GM18870 (cell line): ENCODE data around the gene KPTN.
"Not testable (repeated sequence)": the region's sequence is repeated elsewhere in the genome, so short reads cannot be mapped to it uniquely, and the experiment has no call there.

ENCODE experiments used
- ATAC-seq: cut with Tn5 transposase; IDR thresholded peaks from one replicate; pipeline ENCODE4 v1.9.1; 2021; ENCODE audit warnings: moderate library complexity; ENCODE audit not compliant: unreplicated experiment

The KPTN gene

GRCh38 chr19:47492137-47492533 is 8.1 kb upstream of the KPTN start:
- ATAC-seq: no peak

- ATAC-seq: no peak
These were observed 7.5 kb upstream of the KPTN start for GRCh38 chr19:47491358-47492136.

GRCh38 chr19:47490847-47491246 is 6.8 kb upstream of the KPTN start:
- ATAC-seq: no peak

GRCh38 chr19:47490031-47490430 is 6.0 kb upstream of the KPTN start:
- ATAC-seq: no peak

- no peak for ATAC-seq
These were observed 5.3 kb upstream of the KPTN start for GRCh38 chr19:47489072-47489914.

GRCh38 chr19:47487551-47488515 is 3.8 kb upstream of the KPTN start:
- ATAC-seq: no peak

GRCh38 chr19:47486900-47487299 is 2.9 kb upstream of the KPTN start:
- no peak for ATAC-seq

GRCh38 chr19:47486220-47486619 is 2.2 kb upstream of the KPTN start:
- ATAC-seq: not testable (repeated sequence)

- no peak for ATAC-seq
These were observed 1.2 kb upstream of the KPTN start for GRCh38 chr19:47485210-47485609.

GRCh38 chr19:47483200-47483599 is 819 bp downstream of the KPTN start:
- no peak for ATAC-seq

- ATAC-seq: no peak
These were observed 2.5 kb downstream of the KPTN start for GRCh38 chr19:47481460-47482052.

- no peak for ATAC-seq
These were observed 3.4 kb downstream of the KPTN start for GRCh38 chr19:47480658-47481057.

GRCh38 chr19:47479701-47480503 is 4.1 kb downstream of the KPTN start:
- ATAC-seq: no peak

GRCh38 chr19:47476438-47476972 is 7.5 kb downstream of the KPTN start:
- ATAC-seq: no peak

GRCh38 chr19:47475465-47475864 is 8.6 kb downstream of the KPTN start:
- ATAC-seq: no peak

GRCh38 chr19:47473336-47473735 is 10.7 kb downstream of the KPTN start:
- ATAC-seq: no peak

- ATAC-seq: no peak
These were observed 12.1 kb downstream of the KPTN start, which contains the start of gene SLC8A2 for GRCh38 chr19:47471733-47472457. SLC8A2 (minus strand) TSS chr19:47471893; CDS start chr19:47466403, 5,490 bp downstream.

GRCh38 chr19:47471381-47471732 is 12.7 kb downstream of the KPTN start:
- no peak for ATAC-seq
